Ishikawa (cell line): ENCODE results near the gene HAUS7.

Experiments
- EGR1 ChIP-seq: IDR thresholded peaks from 2 replicates; pipeline ENCODE4 v1.6.1; 2012
- RAD21 ChIP-seq: IDR thresholded peaks from 2 replicates; pipeline ENCODE4 v1.6.1; 2012; ENCODE audit warnings: low read depth
- TEAD4 ChIP-seq: IDR thresholded peaks from 2 replicates; pipeline ENCODE4 v1.6.1; 2012
- TF ChIP-seq, protein P1 (sequence below): IDR thresholded peaks from 2 replicates; pipeline ENCODE4 v1.6.1; 2012; ENCODE audit warnings: low read depth, mild to moderate bottlenecking

DNA sequence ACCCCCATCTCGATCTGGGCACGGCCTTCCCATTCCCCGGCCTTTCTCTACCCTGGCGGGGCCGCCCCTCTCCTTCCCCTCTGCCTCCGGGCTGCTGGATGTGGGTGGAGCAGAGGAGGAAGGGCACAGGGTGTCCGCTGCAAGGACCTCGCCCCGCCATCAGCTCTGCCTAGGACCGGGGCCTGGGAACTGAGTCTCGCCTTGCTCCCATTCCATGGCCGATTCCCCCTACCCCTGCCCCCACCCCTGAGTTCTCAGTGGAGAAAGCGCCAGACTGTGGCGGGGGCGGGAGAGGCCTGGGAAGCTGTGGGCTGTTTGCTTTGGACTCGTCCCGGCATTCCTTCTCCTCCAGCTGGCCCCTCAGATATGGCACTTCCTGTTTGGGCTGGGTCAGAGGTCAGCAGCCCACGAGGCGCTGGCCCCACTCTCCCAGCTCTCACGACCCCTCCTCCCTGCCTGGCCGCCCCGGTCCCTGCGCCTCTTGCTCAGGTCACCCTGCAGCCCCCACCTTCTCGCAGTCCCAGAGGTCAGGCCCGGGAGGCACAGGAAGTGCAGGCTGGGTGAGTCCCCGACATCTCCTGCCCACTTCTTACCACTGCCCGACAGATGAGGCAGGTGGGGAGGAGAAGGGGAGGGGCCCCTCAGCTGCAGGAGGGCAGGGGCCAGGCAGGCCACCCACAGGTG is 18.0 kb upstream of the HAUS7 start:
- TF ChIP-seq TEAD4 (no peak), RAD21 (no peak), EGR1 (no peak)
- TF ChIP-seq, protein P1, sequence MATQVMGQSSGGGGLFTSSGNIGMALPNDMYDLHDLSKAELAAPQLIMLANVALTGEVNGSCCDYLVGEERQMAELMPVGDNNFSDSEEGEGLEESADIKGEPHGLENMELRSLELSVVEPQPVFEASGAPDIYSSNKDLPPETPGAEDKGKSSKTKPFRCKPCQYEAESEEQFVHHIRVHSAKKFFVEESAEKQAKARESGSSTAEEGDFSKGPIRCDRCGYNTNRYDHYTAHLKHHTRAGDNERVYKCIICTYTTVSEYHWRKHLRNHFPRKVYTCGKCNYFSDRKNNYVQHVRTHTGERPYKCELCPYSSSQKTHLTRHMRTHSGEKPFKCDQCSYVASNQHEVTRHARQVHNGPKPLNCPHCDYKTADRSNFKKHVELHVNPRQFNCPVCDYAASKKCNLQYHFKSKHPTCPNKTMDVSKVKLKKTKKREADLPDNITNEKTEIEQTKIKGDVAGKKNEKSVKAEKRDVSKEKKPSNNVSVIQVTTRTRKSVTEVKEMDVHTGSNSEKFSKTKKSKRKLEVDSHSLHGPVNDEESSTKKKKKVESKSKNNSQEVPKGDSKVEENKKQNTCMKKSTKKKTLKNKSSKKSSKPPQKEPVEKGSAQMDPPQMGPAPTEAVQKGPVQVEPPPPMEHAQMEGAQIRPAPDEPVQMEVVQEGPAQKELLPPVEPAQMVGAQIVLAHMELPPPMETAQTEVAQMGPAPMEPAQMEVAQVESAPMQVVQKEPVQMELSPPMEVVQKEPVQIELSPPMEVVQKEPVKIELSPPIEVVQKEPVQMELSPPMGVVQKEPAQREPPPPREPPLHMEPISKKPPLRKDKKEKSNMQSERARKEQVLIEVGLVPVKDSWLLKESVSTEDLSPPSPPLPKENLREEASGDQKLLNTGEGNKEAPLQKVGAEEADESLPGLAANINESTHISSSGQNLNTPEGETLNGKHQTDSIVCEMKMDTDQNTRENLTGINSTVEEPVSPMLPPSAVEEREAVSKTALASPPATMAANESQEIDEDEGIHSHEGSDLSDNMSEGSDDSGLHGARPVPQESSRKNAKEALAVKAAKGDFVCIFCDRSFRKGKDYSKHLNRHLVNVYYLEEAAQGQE: no peak
